ENCODE measurements around the gene LMTK2.
"Not testable (repeated sequence)": the region's sequence is repeated elsewhere in the genome, so short reads cannot be mapped to it uniquely, and the experiment has no call there.

Gene LMTK2

DNA sequence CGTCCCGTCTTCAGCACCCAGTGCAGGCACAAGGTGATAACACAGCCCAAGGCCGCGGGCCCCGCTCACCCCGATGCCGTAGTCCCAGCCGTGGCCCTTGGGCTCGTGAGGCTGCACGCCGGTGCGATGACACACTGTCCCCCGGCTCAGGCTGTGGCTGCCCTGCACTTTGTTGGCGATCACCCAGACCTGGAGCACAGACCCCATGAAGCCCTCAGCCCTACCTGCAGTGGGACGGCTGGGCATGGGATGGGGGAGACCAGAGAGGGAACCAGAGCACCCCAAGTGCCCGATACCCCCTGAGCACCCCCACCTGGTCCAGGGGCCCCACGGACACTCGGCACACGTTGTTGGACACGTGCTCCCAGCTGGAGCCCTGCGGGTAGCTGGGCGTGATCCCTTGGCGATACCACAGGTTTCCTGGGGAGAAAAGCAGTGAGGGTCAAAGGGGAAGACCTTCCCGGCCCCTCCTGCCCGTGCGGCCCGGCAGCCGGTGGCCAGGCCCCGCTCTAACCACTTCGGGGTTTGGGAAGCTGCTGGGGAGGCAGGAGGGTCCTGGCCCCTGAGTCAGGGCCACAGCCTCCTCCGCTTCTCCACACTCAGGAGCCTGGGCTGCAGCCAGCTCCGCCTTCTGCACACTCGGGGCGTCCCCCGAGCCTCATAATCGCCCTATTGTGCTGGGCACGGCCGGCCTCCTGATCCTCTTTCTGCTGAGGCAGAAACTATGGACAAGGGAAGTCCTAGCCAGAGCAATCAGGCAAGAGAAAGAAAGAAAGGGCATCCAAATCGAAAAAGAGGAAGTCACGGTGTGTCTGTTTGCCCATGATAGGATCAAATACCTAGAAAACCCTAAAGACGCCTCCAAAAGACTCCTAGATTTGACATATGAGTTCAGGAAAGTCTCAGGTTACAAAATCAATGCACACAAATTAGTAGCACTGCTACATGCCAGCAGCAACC is 111.2 kb downstream of the LMTK2 start:
- DNase-seq (ENCODE audit: low spot score), result no peak
- in situ Hi-C loops (cut with MboI; ENCODE audit: low sequenced_read_pairs, unreplicated experiment), result no loop called here
- TF ChIP-seq, protein P1, sequence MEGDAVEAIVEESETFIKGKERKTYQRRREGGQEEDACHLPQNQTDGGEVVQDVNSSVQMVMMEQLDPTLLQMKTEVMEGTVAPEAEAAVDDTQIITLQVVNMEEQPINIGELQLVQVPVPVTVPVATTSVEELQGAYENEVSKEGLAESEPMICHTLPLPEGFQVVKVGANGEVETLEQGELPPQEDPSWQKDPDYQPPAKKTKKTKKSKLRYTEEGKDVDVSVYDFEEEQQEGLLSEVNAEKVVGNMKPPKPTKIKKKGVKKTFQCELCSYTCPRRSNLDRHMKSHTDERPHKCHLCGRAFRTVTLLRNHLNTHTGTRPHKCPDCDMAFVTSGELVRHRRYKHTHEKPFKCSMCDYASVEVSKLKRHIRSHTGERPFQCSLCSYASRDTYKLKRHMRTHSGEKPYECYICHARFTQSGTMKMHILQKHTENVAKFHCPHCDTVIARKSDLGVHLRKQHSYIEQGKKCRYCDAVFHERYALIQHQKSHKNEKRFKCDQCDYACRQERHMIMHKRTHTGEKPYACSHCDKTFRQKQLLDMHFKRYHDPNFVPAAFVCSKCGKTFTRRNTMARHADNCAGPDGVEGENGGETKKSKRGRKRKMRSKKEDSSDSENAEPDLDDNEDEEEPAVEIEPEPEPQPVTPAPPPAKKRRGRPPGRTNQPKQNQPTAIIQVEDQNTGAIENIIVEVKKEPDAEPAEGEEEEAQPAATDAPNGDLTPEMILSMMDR (IDR thresholded peaks at IDR 0.05; ENCODE audit: borderline replicate concordance, control extremely low read depth, extremely low read depth, insufficient read depth, missing control alignments), result no peak

DNA sequence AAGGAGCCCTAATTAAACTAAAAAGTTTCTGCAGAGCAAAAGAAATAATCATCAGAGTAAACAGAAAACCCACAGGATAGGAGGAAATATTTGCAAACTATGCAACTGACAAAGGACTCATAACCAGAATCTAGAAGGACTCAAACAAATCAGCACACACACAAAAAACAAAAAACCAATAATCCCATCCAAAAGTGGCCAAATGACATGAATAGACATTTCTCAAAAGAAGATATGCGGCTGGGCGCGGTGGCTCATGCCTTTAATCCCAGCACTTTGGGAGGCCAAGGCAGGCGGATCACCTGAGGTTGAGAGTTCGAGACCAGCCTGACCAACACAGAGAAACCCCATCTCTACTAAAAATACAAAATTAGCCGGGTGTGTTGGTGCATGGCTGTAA is 112.7 kb downstream of the LMTK2 start:
- DNase-seq (ENCODE audit: low spot score); in situ Hi-C loops (cut with MboI; ENCODE audit: low sequenced_read_pairs, unreplicated experiment): not testable (repeated sequence)

DNA sequence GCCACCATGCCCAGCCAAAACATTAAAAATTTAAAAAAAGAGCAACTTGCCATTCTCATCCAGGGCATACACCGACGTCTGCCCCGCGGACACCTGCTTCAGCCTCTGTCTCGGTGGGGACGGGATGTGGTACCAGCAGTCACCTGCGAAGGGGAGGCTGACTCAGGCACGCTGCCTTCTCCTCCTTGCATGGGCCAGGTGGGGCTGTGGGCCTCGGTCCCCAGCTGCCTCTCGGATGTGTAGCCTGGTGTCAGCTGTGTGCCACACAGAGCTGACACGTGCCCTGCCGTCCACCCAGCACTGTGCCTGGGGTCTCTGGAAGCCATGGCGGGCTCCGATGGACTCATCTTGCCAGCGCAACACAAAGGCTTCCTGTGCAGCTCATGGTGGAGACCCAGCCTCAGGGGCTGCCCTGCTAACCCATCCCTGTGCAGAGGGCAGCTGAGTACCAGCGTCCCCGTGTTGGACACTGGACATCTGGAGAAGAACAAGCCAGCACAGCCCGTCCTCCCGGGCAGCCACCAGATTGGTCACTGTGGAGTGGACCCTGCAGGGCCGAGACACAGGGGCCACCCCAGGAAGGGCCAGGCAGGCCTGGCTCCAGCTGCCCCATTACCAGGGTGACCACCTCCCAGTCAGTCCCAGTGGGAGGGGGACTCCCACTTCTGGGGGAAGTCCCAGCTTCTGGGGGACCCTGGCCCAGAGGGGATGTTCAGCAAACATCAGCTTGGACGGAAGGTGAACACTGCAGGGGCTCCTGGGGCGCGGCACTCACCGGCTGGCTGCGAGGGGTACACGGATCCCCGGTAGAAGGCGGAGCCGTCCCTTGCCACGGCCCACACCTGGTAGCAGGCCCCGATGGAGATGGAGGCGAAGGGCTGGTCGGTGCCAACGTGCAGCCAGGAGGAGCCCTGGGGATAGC is 115.2 kb downstream of the LMTK2 start:
- TF ChIP-seq, protein P1 (IDR thresholded peaks at IDR 0.05; ENCODE audit: borderline replicate concordance, control extremely low read depth, extremely low read depth, insufficient read depth, missing control alignments), result no peak
- in situ Hi-C loops (cut with MboI; ENCODE audit: low sequenced_read_pairs, unreplicated experiment), result no loop called here
- no peak for DNase-seq (ENCODE audit: low spot score)

DNA sequence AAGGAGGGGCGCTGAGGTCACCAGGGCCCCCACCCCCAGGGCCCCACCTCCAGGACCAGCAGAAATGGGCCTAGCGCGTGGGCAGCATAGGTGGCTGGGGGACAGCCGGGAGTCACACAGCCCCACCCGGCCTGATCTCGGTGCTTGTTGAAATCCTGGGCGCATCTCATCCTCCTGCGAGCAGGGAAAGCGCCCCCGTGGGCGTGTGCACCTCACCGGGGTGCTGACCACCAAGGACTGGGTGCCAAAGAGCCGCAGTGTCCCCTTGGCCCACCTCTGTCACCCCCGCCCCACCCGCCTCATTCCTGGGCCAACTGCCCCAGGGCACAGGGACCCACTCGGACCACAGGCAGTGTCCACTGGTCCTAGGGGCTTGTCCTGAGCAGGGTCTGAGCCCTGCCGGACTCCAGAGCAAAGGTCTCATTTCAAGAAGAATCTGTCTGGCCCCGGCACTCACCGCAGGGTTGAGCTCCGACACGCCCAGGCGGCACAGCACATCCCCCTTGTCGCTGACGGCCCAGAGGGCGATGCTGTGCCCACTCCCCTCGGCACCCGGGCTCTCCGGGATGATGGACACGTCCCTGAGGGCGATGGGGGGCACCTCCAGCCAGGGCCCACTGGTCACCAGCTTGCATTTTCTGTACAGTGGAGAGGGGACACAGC is 116.0 kb downstream of the LMTK2 start:
- no peak for DNase-seq (ENCODE audit: low spot score)
- TF ChIP-seq, protein P1 (IDR thresholded peaks at IDR 0.05; ENCODE audit: borderline replicate concordance, control extremely low read depth, extremely low read depth, insufficient read depth, missing control alignments), result no peak
- in situ Hi-C loops (cut with MboI; ENCODE audit: low sequenced_read_pairs, unreplicated experiment), result no loop called here

DNA sequence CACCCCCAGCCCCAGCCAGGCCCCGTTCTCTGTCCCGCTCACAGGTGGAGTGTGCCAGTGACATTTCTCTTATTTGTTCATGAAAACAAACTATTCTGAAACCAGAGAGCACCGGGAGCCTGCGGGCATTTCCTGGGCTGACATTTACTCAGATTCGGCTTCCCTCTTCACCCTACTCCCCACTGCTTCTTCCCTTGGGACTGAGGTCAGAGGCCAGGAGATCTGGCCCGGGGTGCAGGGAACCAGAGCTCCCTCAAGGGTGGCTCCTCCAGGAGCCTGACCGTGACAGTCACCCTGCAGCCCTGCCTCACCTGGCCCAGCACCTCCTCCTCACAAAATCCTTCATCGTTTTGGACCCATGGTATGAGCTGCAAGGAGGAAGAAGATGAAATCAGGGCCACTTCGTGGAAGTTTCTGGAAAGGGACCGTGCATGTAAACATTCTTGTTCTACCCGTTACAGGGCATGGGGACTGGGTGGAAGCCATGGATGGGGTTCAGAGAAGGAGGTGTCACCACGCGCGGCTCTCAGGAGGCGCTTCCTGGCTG is 116.8 kb downstream of the LMTK2 start:
- DNase-seq (ENCODE audit: low spot score), result no peak
- in situ Hi-C loops (cut with MboI; ENCODE audit: low sequenced_read_pairs, unreplicated experiment), result no loop called here
- TF ChIP-seq, protein P1 (IDR thresholded peaks at IDR 0.05; ENCODE audit: borderline replicate concordance, control extremely low read depth, extremely low read depth, insufficient read depth, missing control alignments), result no peak

DNA sequence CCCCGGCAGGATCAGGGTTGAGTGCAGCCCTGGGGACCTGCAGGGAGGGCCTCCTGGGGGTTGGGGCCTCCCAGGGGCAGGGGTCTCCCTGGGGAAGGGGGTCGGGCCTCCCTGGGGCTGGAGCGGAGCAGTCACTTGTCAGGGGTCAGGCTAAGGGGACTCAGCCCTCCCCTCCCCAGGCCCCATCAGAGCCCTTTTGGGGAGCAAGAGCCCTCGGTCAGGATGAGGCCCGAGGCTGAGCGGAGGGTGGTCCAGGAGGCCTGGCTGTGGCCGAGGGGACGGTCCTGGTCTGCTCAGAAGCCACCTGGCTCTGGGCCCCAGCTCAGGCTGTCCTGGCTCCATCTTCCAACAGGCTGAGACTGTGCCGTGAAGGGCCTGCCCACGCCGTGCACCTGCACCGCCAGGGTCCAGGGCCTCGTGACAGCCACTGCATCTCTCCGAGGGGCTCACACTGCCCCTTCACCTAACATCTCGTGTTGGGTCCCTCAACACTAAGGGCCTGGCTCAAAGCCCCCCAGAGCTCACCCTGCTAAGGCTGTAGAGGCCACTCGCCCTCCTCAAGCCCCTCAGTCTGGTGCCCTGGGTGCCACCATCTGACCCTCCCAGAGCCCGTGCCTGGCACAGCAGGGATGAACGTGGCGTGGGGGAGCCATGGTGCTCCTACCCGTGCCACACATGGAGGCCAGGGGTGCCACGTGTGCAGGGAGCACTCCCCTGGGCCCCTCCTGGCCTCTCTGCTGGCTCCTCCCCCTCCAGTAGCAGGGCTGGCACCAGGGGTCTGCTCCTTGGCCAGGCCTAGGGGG is 117.4 kb downstream of the LMTK2 start:
- in situ Hi-C loops (cut with MboI; ENCODE audit: low sequenced_read_pairs, unreplicated experiment), result no loop called here
- no peak for DNase-seq (ENCODE audit: low spot score)
- TF ChIP-seq, protein P1 (IDR thresholded peaks at IDR 0.05; ENCODE audit: borderline replicate concordance, control extremely low read depth, extremely low read depth, insufficient read depth, missing control alignments), result no peak
